ENCODE results near the gene RBL2. TPM values are rescaled to one million over a fixed set of nuclear protein-coding genes. Genes with fewer than 3 reads are reported as not detected.

The RBL2 gene
- total RNA-seq, 2 experiments from 2014 or later: 102 TPM

DNA sequence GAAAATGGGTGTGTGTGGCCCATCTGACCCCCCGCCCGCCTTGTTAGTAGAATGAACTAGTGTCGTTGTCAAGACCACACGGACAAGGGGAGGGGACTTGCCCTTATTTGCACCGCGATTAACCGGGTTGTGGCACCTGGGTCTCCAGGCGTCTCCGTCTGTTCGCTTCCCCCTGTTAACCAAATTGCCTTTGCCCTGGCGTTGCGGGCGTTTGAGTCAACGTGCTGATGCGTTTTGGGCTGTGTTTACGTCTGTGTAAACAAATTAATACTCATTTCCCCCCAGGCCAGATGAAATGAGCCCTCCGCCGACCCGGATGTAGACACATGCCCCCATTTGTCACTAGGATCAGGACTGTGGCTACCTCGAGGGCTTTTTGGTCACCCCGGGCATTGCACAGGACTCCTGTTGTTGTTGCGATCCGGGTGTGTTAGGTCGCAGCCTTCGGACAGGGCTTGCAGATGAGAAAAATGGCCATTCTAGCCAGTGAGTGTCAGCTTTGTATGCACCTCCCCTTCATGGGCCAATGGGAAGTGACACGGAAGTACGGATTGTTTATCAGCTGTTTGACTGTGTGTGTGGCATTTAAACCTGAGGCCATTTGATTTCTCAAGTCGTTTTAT is 906 bp downstream of the RBL2 start:
- H3K4me3 ChIP-seq (ENCODE audit: low read length): peak overlapping the region; percentile 86
- H3K27me3 ChIP-seq (ENCODE audit: control insufficient read depth in 1 of 2, insufficient read depth in 2 of 2, low read length in 2 of 2): no peaks in the 10 kb centered on the region
- H3K27ac Mint-ChIP-seq: peak overlapping the region; percentile 96
- DNase-seq: peak; percentile 36 to 86 (median 55)
- peaks cover 26% of the 10 kb centered on the region for H3K4me1 ChIP-seq (ENCODE audit: insufficient read depth, low read length)
- peaks cover 16% of the 10 kb centered on the region for H3K36me3 ChIP-seq (ENCODE audit: insufficient read depth, low read length)
- POLR2A ChIA-PET: interaction anchor here (0.6 to 8.6 kb wide), 14 partner anchors 11 to 111 kb away, joined by 3 to 436 read pairs (median 5); partner anchors contain the start of gene AKTIP
- no peaks in the 10 kb centered on the region for H3K27me3 Mint-ChIP-seq
- TF ChIP-seq, protein P1, sequence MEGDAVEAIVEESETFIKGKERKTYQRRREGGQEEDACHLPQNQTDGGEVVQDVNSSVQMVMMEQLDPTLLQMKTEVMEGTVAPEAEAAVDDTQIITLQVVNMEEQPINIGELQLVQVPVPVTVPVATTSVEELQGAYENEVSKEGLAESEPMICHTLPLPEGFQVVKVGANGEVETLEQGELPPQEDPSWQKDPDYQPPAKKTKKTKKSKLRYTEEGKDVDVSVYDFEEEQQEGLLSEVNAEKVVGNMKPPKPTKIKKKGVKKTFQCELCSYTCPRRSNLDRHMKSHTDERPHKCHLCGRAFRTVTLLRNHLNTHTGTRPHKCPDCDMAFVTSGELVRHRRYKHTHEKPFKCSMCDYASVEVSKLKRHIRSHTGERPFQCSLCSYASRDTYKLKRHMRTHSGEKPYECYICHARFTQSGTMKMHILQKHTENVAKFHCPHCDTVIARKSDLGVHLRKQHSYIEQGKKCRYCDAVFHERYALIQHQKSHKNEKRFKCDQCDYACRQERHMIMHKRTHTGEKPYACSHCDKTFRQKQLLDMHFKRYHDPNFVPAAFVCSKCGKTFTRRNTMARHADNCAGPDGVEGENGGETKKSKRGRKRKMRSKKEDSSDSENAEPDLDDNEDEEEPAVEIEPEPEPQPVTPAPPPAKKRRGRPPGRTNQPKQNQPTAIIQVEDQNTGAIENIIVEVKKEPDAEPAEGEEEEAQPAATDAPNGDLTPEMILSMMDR (IDR thresholded peaks at IDR 0.05): no peak
- peak overlapping the region; percentile 88 to 98 for H3K27ac ChIP-seq (ENCODE audit: low read depth in 1 of 2, low read length in 2 of 2)
- peaks cover 53% of the 10 kb centered on the region for H3K36me3 Mint-ChIP-seq (ENCODE audit: low read depth)
- peaks cover 53% of the 10 kb centered on the region for H3K4me1 Mint-ChIP-seq (ENCODE audit: low read depth)
- H3K9me3 Mint-ChIP-seq: no peaks in the 10 kb centered on the region
- H3K9me3 ChIP-seq (ENCODE audit: control insufficient read depth in 1 of 2, insufficient read depth in 1 of 2, low read length in 2 of 2): no peaks in the 10 kb centered on the region
- ATAC-seq (ENCODE audit: poor library complexity): peak; percentile 64
- CTCF ChIA-PET: interaction anchor here (0.5 to 3.2 kb wide), 4 partner anchors 15 to 75 kb away, joined by 3 to 13 read pairs (median 4); no protein-coding TSS in a partner anchor
- peak overlapping the region; percentile 96 for H3K4me3 Mint-ChIP-seq
- intact Hi-C loops (cut with DNase I, micrococcal nuclease): loop anchor here (1.0 to 10.0 kb wide), 6 partner anchors 22 to 1500 kb away; partner anchors contain the start of genes AKTIP (in 1 of the 2) and IRX5 (in 1 of the 2)

DNA sequence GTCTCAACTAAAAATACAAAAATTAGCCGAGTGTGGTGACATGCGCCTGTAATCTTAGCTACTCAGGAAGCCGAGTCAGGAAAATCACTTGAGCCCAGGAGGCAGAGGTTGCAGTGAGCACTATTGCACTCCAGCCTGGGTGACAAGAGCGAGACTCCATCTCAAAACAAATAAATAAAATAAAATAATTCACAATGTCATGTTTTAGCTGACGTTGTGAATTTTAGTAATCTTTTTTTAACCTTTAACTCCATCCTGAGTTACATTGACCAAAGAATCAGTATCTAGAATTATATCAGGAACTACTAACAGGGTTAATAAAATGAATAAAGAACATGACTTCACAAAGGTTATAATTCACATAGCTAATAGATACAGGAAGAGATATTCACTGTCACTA is 5.9 kb downstream of the RBL2 start:
- intact Hi-C loops (cut with DNase I, micrococcal nuclease): no loop called here
- peaks cover 62% of the 10 kb centered on the region for H3K4me1 Mint-ChIP-seq (ENCODE audit: low read depth)
- ATAC-seq (ENCODE audit: poor library complexity): no peak
- no peaks in the 10 kb centered on the region for H3K27me3 Mint-ChIP-seq
- peaks cover 57% of the 10 kb centered on the region for H3K36me3 ChIP-seq (ENCODE audit: insufficient read depth, low read length)
- H3K27me3 ChIP-seq (ENCODE audit: control insufficient read depth in 1 of 2, insufficient read depth in 2 of 2, low read length in 2 of 2): no peaks in the 10 kb centered on the region
- ChIA-PET POLR2A (interaction anchor here (1.2 to 8.6 kb wide), 3 partner anchors 12 to 105 kb away, joined by 3 to 436 read pairs (median 4); no protein-coding TSS in a partner anchor), CTCF (interaction anchor here (0.7 to 1.0 kb wide), 2 partner anchors 9 to 17 kb away, joined by 3 to 4 read pairs; no protein-coding TSS in a partner anchor)
- H3K9me3 Mint-ChIP-seq: no peaks in the 10 kb centered on the region
- no peak overlapping the region for H3K4me3 ChIP-seq (ENCODE audit: low read length)
- H3K4me1 ChIP-seq (ENCODE audit: insufficient read depth, low read length): peaks cover 35% of the 10 kb centered on the region
- no peak overlapping the region for H3K27ac ChIP-seq (ENCODE audit: low read depth in 1 of 2, low read length in 2 of 2)
- H3K9me3 ChIP-seq (ENCODE audit: control insufficient read depth in 1 of 2, insufficient read depth in 1 of 2, low read length in 2 of 2): no peaks in the 10 kb centered on the region
- peaks cover 87% of the 10 kb centered on the region for H3K36me3 Mint-ChIP-seq (ENCODE audit: low read depth)
- H3K27ac Mint-ChIP-seq: peak overlapping the region; percentile 17
- DNase-seq: no peak
- H3K4me3 Mint-ChIP-seq: no peak overlapping the region
- TF ChIP-seq, protein P1 (IDR thresholded peaks at IDR 0.05): no peak

DNA sequence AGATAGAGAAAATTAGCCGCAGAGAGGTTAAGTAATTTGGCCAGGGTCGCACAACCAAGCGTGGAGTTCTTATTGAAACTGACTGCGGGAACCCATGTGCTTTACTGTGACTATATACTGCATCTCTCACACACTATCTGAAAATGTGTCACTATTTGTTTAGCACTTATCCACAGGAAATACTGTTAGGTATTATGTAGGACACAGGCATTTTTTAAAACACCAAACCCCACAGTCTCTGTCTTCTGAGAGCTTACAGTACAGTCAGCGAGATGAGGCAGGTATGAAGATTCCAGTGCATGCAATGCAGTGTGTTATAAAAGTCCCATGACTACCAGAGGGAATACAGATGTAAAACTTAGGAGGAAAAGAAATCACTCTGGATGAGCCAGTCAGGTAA is 11.3 kb downstream of the RBL2 start:
- Mint-ChIP-seq H3K4me3 (peak overlapping the region; percentile 78), H3K4me1 (ENCODE audit: low read depth) (peaks cover 60% of the 10 kb centered on the region), H3K27me3 (no peaks in the 10 kb centered on the region), H3K9me3 (no peaks in the 10 kb centered on the region), H3K27ac (peak overlapping the region; percentile 75), H3K36me3 (ENCODE audit: low read depth) (peaks cover 96% of the 10 kb centered on the region)
- peaks cover 67% of the 10 kb centered on the region for H3K36me3 ChIP-seq (ENCODE audit: insufficient read depth, low read length)
- peaks cover 36% of the 10 kb centered on the region for H3K4me1 ChIP-seq (ENCODE audit: insufficient read depth, low read length)
- H3K4me3 ChIP-seq (ENCODE audit: low read length): peak overlapping the region; percentile 42
- intact Hi-C loops (cut with DNase I, micrococcal nuclease): no loop called here
- H3K27me3 ChIP-seq (ENCODE audit: control insufficient read depth in 1 of 2, insufficient read depth in 2 of 2, low read length in 2 of 2): no peaks in the 10 kb centered on the region
- POLR2A ChIA-PET: interaction anchor here (1.3 to 16.1 kb wide), 5 partner anchors 8 to 57 kb away, joined by 3 to 436 read pairs (median 54); partner anchors contain the start of genes AKTIP and RBL2
- DNase-seq (peak in 1 of 14 experiments; percentile 49), ATAC-seq (ENCODE audit: poor library complexity) (peak; percentile 39)
- TF ChIP-seq, protein P1 (IDR thresholded peaks at IDR 0.05): no peak
- no peaks in the 10 kb centered on the region for H3K9me3 ChIP-seq (ENCODE audit: control insufficient read depth in 1 of 2, insufficient read depth in 1 of 2, low read length in 2 of 2)
- peak overlapping the region in 1 of 2 donors; percentile 38 for H3K27ac ChIP-seq (ENCODE audit: low read depth in 1 of 2, low read length in 2 of 2)
- CTCF ChIA-PET: interaction anchor here (0.7 to 1.2 kb wide), 4 partner anchors 10 to 36 kb away, joined by 3 to 4 read pairs (median 4); no protein-coding TSS in a partner anchor
